Duodenal mucosa (tissue), 2 donors: Measurements from ENCODE around the gene DOK1.
"Not testable (repeated sequence)": the region's sequence is repeated elsewhere in the genome, so short reads cannot be mapped to it uniquely, and the experiment has no call there.

Source experiments
- H3K27ac ChIP-seq: one replicate; pipeline ENCODE4 v1.7.0; 2013; ENCODE audit warnings: low read depth, low read length
- H3K27me3 ChIP-seq, 2 donors: one replicate each; pipeline ENCODE4 v1.7.0; 2013; ENCODE audit warnings: low read length in 2 of 2, control low read depth in 1 of 2; ENCODE audit not compliant: insufficient read depth in 2 of 2, control insufficient read depth in 1 of 2
- H3K36me3 ChIP-seq, 2 donors: one replicate each; pipeline ENCODE4 v1.7.0; 2013; ENCODE audit warnings: low read length in 2 of 2, control low read depth in 1 of 2; ENCODE audit not compliant: insufficient read depth in 2 of 2, control insufficient read depth in 1 of 2
- H3K4me1 ChIP-seq, 2 donors: one replicate each; pipeline ENCODE4 v1.7.0; 2013; ENCODE audit warnings: low read length in 2 of 2, control low read depth in 1 of 2; ENCODE audit not compliant: insufficient read depth in 2 of 2, control insufficient read depth in 1 of 2
- H3K4me3 ChIP-seq, 2 donors: one replicate each; pipeline ENCODE4 v1.7.0; 2013; ENCODE audit warnings: low read length in 2 of 2, low read depth in 1 of 2
- H3K9ac ChIP-seq, 2 donors: one replicate each; pipeline ENCODE4 v1.7.0; 2013; ENCODE audit warnings: low read length in 2 of 2, low read depth in 1 of 2
- H3K9me3 ChIP-seq, 2 donors: one replicate each; pipeline ENCODE4 v1.7.0; 2013; ENCODE audit warnings: low read length in 2 of 2, control low read depth in 1 of 2; ENCODE audit not compliant: control insufficient read depth in 1 of 2

DOK1 gene

DNA sequence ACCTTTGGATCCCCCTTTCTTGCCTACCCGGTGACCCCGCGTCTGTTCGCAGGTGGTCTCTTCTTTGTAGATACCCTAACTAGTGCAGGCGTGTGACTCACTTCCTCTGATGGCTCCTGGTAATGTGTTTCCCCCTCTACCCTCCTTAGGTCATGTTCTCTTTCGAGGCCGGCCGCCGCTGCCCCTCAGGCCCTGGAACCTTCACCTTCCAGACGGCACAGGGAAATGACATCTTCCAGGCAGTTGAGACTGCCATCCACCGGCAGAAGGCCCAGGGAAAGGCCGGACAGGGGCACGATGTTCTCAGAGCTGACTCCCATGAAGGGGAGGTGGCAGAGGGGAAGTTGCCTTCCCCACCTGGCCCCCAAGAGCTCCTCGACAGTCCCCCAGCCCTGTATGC is 1.6 kb downstream of the DOK1 start:
- Histone ChIP-seq H3K4me3 (peak overlapping the region in 1 of 2 donors; percentile 94), H3K36me3 (peaks cover 4 to 7% of the 10 kb centered on the region in 2 donors), H3K27ac (no peak overlapping the region), H3K4me1 (peaks cover 20 to 26% of the 10 kb centered on the region in 2 donors), H3K27me3 (no peaks in the 10 kb centered on the region), H3K9ac (no peak overlapping the region), H3K9me3 (no peaks in the 10 kb centered on the region)

DNA sequence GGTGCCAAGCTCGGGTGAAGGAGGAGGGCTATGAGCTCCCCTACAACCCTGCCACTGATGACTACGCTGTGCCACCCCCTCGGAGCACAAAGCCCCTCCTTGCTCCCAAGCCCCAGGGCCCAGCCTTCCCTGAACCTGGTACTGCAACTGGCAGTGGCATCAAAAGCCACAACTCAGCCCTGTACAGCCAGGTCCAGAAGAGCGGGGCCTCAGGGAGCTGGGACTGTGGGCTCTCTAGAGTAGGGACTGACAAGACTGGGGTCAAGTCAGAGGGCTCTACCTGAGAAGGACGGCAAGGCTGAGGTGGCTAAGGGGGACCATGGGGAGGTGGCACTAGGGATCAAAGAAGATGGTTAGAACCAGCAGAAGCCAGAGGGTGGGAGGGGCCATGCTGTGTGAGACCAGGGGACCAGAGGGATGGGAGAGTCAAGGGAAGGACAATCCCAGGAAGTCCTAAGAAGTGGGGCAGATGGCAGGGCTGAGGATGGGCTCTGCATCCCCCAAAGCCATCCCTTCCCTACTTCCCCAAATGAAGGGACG is 2.4 kb downstream of the DOK1 start:
- Histone ChIP-seq H3K4me1 (peaks cover 20 to 26% of the 10 kb centered on the region in 2 donors), H3K36me3 (peaks cover 4 to 7% of the 10 kb centered on the region in 2 donors), H3K9ac (no peak overlapping the region), H3K27ac (no peak overlapping the region), H3K9me3 (no peaks in the 10 kb centered on the region), H3K4me3 (no peak overlapping the region), H3K27me3 (no peaks in the 10 kb centered on the region)

DNA sequence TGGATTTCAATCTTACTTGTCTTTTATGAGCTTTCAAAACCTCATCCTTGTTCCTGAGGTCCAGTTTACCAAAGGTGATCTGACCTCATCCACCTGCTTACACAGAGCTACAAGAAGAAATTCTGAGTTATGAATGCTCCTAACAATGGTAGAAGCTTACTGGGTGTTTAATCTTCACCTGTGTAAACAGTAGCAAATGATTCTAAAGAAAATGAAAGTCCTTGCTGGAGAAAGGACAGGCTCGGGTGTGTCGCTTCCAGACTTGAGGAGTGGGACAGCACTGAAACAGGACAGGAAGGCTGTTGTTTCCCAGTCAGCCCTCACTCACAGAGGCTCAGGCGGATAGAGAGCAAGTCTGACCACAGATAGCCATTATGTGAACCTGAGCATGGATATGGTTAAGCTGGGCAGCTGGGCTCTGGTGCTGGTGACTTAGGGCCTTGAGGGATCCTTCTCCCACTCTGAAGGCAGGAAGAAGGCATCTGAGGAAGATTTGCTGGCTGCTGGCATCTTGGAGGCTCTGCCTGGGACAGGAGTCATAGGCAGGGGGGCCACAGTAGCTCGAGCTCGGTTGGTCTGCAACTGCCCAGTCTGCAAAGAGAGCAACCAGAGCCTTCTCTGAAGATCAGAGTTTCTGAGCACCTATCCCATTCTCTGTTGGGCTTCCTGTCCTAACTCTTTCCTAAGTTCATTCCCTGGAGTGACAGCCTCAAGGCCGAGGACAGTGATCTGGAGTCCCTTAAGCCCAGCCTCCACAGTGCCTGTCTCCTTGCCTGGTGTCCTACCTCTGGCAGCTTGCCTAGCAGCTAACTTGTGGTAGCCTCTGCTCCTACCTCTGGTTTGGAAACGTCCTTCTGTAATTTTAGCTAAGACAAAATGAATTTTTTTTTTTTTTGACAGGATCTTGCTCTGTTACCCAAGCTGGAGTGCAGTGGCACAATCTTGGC is 4.0 kb downstream of the DOK1 start:
- no peaks in the 10 kb centered on the region for H3K9me3 ChIP-seq
- H3K27ac ChIP-seq: no peak overlapping the region
- peaks cover 4 to 7% of the 10 kb centered on the region in 2 donors for H3K36me3 ChIP-seq
- H3K27me3 ChIP-seq: no peaks in the 10 kb centered on the region
- H3K4me3 ChIP-seq: no peak overlapping the region
- H3K9ac ChIP-seq: no peak overlapping the region
- H3K4me1 ChIP-seq: peaks cover 20 to 23% of the 10 kb centered on the region in 2 donors

DNA sequence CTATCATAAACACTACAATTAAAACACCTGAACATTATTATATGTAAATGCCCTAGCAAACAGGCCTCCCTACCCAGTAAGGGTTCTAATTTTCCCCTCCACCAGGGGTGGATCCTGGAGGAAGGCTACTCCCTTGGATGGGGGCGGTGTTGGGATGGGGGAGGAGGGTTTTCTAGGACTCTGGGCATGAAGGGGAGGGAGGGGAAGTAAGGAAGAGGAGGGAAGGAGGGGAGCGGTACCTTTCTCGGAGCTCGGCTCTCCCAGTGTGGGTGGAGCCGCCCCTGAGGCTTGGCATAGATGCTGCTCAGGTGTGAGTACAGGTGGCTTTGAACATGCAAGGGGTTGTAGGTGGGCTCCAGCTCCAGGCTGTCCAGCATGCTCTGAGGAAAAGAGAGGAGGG is 5.4 kb downstream of the DOK1 start:
- H3K27me3 ChIP-seq: no peaks in the 10 kb centered on the region
- H3K4me3 ChIP-seq: no peak overlapping the region
- no peaks in the 10 kb centered on the region for H3K9me3 ChIP-seq
- peaks cover 4 to 7% of the 10 kb centered on the region in 2 donors for H3K36me3 ChIP-seq
- H3K9ac ChIP-seq: no peak overlapping the region
- H3K4me1 ChIP-seq: peaks cover 16 to 20% of the 10 kb centered on the region in 2 donors
- H3K27ac ChIP-seq: no peak overlapping the region

DNA sequence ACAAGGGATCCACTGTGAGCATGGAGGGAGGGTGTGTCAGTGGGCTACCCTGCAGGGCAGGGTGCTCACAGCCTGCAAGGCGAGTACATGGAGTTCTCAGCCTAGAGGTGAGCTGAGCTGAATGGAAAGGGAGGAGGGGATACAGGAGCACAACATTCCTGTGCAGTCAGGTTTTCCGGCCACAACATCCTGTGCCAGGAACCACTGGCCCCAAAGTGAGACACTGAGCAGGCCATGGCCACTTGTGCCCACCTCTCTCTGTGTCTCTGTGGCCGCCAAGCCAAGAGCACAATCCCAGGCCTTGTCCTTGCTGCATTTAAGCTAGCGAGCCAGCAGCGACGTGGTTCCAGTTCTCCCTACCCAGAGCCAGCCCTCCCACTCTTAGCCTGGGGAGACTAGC is 6.1 kb downstream of the DOK1 start:
- Histone ChIP-seq H3K27ac (no peak overlapping the region), H3K4me3 (no peak overlapping the region), H3K36me3 (peaks cover 4 to 7% of the 10 kb centered on the region in 2 donors), H3K4me1 (peaks cover 9 to 19% of the 10 kb centered on the region in 2 donors), H3K9ac (no peak overlapping the region), H3K27me3 (no peaks in the 10 kb centered on the region), H3K9me3 (no peaks in the 10 kb centered on the region)

DNA sequence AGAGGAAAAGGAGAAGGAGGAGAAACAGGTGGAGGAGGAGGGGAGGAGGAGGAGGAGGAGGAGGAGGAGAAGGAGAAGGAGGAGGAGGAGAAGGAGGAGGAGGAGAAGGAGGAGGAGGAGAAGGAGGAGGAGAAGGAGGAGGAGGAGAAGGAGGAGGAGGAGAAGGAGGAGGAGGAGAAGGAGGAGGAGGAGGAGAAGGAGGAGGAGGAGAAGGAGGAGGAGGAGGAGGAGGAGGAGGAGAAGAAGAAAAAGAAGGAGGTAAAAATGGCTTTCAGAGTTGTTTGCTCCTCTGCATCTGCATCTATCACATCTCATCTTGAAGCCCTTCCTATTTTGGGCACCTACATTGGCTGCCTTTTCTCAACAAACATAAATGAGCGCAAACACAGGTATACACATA is 6.5 kb downstream of the DOK1 start:
- not testable (repeated sequence) for H3K27ac ChIP-seq, H3K9me3 ChIP-seq, H3K36me3 ChIP-seq, H3K27me3 ChIP-seq, H3K9ac ChIP-seq, H3K4me3 ChIP-seq
- peaks cover 5 to 15% of the 10 kb centered on the region in 2 donors for H3K4me1 ChIP-seq

DNA sequence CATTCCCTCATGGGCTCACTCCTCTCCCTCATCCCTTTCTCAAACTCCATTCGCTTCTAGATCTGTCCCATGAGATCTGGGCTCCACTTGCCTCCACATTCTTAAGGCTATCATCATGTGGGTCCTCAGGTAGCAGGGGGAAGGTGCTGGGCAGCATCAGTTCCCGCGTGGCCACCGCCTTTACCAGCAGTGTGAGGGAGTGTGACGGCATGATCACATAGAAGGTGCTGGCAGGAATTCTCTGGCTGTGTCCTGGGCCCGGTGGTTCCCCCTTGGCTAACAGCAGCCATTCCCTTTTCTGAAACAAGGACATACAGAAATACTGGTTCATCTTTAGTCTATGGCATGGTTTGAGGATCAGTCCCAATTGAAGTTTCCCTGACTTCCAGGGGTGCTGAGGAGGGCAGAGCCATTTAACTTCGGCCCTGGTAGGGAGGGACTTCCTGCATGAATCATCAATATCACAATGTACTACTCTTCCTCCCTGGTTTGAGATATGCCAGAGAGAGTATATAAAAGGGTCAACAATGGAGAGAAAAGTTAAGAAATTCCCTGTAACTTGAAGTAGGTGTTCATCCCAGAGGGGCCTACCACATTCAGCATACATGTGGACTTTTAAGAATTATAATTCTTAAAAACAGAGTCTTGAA is 7.7 kb downstream of the DOK1 start:
- H3K4me1 ChIP-seq: peaks cover 0 to 15% of the 10 kb centered on the region in 2 donors
- no peaks in the 10 kb centered on the region for H3K36me3 ChIP-seq
- no peaks in the 10 kb centered on the region for H3K9me3 ChIP-seq
- H3K4me3 ChIP-seq: no peak overlapping the region
- no peaks in the 10 kb centered on the region for H3K27me3 ChIP-seq
- no peak overlapping the region for H3K27ac ChIP-seq
- no peak overlapping the region for H3K9ac ChIP-seq

DNA sequence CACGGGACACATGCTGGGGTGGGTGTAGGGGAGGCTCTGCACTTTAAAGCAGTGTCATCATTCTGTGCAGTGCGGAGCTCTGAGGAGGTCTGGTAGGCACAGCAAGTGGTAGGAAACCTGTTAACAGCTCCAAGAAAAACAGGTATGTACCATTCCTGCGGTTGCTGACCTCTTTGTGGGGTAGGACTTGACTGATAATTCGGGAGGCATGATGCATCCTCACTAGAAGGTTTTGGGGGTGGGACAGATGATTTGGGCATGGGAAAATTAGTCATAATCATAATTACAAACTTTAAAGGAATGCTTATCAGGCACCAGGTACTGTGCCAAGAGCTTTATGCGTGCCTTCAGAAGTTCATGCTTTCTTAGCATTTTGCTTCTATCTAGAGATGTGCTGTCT is 9.7 kb downstream of the DOK1 start:
- Histone ChIP-seq H3K36me3 (no peaks in the 10 kb centered on the region), H3K4me3 (no peak overlapping the region), H3K27ac (no peak overlapping the region), H3K4me1 (peaks cover 0 to 7% of the 10 kb centered on the region in 2 donors), H3K27me3 (peaks cover 0 to 3% of the 10 kb centered on the region in 2 donors), H3K9me3 (no peaks in the 10 kb centered on the region), H3K9ac (no peak overlapping the region)

DNA sequence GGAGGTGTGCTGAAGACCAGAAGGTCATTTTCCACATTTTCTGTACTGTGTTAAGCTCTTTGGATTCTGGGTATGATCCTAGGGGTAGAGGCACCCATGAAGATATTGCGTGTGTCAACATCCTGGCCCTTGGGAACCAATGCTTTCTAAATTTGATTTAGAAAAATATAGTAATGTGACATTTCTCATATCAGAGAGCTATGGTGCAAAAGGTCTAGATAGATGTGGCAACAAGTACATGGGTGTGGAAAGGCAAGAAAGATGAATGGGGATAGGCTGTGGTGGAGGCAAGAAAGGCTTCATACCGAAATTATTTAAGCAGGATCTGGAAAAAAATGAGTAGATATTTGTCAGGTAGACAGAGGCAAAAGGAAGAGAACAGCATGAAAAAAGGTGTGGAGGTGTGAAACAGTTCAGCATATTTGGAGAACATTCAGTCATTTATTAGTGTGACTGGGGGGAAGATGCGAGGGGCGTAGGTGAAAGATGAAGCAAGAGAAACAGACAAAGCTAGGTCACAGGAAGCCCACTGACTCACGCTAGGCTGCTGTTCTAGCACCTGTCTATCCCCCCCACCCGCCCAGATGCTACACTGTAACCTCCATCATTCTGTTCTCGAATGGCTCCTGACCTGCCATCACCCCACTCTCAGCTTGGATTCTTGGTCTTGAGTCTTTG is 11.7 kb downstream of the DOK1 start:
- no peaks in the 10 kb centered on the region for H3K9me3 ChIP-seq
- no peaks in the 10 kb centered on the region for H3K4me1 ChIP-seq

DNA sequence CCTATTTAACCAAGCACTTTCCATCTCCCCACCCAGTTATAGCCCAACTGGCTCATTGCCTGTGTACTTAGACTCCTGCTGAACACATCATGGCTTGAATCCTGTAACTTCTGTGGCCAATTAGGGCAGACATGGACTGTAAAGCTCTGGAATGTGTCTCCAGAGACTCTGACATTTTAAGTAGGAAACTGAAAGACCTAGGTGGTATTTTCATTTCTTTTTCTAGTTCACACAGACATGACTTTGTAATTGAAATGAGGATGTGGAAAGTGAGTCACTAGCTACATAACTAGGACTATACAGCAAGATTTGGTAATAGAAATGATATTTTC is 12.2 kb downstream of the DOK1 start:
- H3K9ac ChIP-seq: no peak overlapping the region
- H3K27ac ChIP-seq: no peak overlapping the region
- no peaks in the 10 kb centered on the region for H3K4me1 ChIP-seq
- no peak overlapping the region for H3K4me3 ChIP-seq
- H3K27me3 ChIP-seq: peaks cover 0 to 3% of the 10 kb centered on the region in 2 donors
- no peaks in the 10 kb centered on the region for H3K36me3 ChIP-seq
- H3K9me3 ChIP-seq: no peaks in the 10 kb centered on the region

More for the DNA sequence above, 11.7 kb downstream of the DOK1 start:
- no peak overlapping the region for H3K9ac ChIP-seq
- H3K36me3 ChIP-seq: no peaks in the 10 kb centered on the region
- no peak overlapping the region for H3K27ac ChIP-seq
- H3K4me3 ChIP-seq: no peak overlapping the region
- H3K27me3 ChIP-seq: peaks cover 0 to 3% of the 10 kb centered on the region in 2 donors
